COLO829 (cell line): ENCODE results near the gene MROH9.

ENCODE experiments used
- DNase-seq: peaks from one replicate; pipeline ENCODE4 v3.0.0; 2012; ENCODE audit warnings: low spot score

Gene MROH9

DNA sequence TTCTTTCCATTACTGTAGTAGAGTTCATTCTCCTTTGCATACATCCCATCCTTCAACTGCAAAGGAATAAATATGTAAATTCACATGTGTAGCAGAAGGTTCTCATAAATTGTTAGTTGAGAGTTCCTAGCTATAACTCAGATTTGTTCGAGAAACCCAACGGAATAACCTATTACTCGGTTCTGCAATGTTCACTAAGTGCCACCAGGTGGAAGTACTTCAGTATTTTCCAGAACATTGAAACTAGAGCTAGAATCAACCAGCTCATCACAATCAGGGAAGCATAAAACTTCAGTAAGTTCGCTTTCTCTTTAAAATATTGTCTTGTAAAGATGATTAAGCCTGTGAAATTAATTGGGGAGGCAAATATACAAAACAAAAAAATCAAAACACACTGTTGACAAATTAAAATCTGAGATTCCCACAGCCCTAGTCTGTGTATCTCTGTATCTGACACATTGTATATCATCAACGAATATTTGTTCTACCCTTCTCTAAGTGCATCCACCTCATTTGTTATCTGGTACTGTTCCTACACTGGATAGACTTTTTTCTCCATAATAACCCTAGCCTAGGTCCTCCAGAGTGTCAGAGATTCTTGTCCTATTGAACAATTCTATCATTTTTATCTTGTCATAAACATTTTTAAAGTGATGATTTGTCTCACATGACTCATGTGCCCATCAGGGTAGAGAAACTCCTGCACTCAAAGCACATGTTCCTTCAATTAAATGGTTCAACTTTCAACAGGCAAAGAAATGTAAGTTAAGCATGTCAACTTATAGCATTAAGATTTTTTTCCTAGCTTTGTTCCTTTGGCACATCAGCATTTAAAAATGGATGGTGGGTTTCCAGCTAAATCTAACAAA is 31.9 kb downstream of the MROH9 start:
- peak; percentile 53 for DNase-seq

DNA sequence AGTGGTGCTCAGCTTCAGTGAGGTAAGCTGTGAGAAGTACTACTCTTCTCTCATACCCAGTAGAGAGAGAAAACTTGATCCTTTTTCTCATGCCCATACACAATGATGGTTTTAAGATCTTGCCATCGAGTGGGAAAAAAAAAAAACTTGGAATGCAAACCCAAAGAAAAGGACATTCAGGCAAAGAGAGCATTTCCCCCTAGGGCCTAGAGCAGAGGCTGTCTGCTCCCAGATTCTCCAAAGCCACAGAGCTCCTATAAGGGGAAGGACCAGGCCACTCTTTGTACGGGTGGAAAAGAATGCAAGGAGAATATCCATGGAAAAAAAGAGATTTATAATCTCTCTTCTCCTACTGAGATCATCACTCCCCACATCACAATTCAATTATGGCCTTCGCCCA is 34.9 kb downstream of the MROH9 start:
- DNase-seq = peak; percentile 28

DNA sequence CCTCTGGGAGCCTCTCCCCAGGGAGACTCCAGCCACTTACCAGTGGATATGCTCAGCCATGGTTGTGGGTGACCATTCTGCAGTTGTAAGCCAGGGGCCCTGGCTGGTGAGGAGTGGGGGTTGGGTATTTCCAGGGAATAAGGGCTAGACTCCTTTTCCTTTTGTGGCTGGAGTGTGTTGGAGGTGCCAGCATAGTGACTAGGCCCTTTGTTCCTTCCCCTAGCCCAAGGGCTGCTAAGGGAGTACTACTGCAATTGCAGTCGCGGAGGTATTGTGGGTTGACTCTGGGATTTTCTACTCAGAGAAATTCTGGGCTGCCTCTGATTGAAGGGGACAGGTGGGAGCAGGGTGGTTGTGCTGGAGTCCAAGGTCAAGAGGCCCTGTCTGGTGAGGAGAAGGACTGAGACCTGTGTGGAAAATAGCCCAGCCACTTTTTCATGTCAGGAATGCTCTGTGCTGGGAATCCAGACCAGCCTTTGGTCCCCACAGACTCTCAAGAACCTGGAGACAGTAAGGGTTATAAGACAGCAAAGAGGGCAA is 43.1 kb downstream of the MROH9 start:
- peak; percentile 28 for DNase-seq

GRCh38 chr1:170985406-170985805 is 50.1 kb downstream of the MROH9 start:
- DNase-seq = no peak

- no peak for DNase-seq
These were observed 51.6 kb downstream of the MROH9 start for GRCh38 chr1:170986901-170987300.

DNA sequence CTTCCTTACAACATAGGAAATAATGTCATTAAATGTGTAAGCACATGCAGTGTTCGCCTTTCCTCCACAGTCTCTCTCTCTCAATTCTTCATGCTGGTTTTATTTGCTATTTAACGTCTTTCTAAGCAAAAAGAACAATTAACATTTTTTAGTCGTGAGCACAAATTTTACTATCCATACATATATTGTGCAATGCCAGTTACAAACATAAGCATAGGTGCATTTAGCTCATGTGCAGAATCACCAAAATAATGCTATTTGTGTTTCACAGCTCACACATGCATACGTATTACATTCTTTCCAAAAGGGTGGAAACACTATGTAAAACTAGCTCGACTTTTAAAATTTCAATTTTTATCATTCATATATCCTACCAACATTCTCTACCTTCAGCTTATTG is 52.1 kb downstream of the MROH9 start:
- no peak for DNase-seq

GRCh38 chr1:170993151-170993550 is 57.8 kb downstream of the MROH9 start:
- DNase-seq = no peak

GRCh38 chr1:170993717-170994116 is 58.4 kb downstream of the MROH9 start:
- DNase-seq = no peak

DNA sequence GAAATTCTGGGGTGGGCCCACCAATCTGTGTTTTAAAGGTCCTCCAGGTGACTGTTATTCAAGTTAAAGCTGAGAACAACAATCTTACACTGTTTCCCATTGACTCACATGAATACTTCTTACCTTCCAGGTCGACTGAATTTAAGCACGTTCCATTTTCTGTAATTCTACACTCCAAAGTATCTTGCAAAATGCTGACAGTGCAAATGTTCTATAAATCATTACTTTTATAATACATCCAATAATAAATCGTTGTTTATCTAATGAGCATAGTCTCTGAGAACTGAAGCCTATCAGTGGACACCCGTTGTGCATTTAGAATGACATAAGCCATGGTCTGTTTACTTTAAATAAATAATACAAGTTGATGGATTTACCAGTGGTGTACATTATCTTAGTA is 79.5 kb downstream of the MROH9 start:
- DNase-seq = no peak

DNA sequence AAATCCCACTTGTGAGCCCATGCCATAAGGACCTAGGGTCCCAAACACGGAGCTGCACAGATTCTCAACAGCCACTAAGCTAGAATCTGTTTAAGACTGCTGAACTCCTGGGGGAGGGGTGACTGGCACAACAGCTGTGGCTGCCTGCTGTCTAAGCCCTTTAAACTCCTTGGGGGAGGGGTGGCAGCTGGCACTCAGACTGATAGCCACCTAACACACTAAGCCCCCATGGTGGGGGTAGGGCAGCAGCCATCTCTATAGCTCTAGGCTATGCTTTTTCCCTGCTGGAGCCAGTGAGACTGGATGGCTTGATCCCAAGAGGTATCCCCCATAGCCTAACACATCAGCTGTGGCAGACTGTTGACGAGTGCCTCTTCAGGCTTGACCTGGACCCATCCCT is 82.1 kb downstream of the MROH9 start:
- no peak for DNase-seq

DNA sequence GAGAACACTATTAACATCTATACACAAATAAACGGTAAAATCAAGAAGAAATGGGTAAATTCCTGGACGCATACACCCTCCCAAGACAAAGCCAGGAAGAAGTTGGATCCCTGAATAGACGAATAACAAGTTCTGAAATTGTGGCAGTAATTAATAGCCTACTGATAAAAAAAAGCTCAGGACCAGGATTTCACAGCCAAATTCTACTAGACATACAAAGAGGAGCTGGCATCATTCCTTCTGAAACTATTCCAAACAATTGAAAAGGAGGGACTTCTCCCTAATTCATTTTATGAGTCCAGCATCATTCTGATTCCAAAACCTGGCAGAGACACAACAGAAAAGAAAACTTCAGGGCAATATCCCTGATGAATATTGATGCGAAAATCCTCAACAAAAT is 84.6 kb downstream of the MROH9 start:
- no peak for DNase-seq

DNA sequence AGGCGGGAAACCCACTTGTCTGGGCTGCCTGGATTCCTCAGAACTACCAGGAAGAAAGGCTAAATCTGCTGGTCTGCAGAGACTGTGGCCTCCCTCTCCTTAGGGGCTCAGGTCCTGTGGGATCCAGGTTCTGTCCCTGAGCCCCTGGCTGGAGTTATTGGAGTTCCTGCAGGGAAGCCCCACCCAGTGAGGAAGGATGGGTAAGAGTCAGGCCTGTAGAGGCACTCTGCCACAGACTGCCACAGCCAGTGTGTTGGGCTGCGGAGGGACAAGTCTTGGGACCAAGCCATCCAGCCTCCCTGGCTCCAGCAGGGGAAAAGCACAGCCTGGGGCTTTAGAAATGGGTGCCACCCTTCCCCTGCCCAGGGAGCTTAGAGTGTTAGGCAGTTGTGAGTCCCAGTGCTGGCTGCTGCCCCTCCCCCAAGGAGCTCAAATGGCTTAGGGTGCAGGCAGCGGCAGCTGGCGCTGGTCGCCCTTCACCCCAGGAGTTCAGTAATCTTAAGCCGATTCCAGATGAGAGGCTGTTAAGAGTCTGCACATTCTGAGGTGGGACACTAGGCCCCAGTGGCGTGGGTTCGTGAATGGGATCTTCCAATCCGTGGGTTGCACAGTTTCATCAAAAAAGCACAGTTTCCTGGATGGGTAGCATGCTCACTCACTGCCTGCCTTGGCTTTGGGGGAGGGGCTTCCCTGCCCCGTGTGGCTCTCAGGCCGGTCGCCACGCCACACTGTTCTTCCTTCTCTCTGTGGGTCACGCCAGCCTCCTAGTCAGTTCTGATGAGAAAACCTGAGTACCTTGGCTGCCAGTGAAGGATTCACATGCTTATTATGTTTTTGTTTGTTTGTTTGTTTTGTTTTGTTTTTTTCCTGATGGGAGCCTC is 97.7 kb downstream of the MROH9 start:
- no peak for DNase-seq

- DNase-seq = no peak
These were observed 102.3 kb downstream of the MROH9 start for GRCh38 chr1:171037626-171038025.

DNA sequence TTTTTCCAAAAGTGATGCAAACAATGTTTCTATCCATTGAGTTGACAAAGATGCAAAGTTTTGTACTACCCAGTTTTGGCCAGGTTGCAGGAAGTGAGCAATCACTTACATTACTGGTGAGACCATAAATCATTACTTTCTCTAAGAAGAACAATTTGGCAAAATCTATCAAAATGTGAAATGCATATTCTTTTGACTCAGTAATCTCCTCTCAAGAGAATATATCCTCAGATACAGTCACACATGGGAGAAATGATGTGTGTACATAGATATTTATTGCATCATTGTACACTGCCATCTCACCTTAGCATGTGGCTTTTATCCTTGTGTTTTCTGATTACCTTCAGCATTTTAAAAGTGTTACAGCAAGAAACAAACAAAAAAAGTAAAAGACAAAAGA is 103.0 kb downstream of the MROH9 start:
- no peak for DNase-seq

DNA sequence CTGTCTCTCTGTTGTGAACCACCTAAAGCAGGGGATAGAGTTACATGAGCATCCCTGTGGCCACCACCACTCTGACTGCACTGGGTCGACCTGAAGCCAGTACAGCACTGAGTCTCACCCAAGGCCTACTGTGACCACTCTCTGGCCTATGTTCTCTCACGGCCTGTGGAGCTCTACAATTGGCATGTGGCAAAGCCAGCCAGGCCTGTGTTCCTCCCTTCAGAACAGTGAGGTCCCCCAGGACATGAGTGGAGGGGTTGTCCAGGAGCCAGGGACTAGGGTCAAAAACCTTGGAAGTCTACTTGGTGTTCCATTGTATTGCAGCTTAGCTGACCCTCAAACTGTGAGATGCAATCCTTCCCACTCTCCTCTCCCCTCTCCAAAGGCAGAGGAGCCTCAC is 112.7 kb downstream of the MROH9 start:
- DNase-seq = no peak

DNA sequence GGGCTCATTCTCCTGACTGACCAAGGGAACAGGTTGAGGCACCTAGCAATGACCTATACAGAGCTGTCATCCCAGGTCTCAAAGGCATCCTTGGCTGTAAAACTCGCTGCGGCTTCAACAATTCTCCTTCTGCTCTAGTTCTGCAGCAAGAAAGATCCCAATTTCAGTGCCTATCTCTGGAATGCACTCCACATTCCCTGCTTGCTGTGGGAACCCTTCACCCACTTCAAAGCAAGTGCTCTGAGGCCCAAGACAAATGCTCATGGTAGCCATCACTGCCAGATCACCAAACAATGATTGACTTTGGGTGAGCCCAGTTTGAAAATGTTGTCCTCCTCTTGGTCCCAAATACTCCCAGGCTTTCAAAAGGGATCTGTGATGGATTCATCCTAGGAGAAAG is 117.6 kb downstream of the MROH9 start:
- no peak for DNase-seq

GRCh38 chr1:171055966-171056643 is 120.8 kb downstream of the MROH9 start:
- DNase-seq = no peak

GRCh38 chr1:171061425-171062143 is 126.2 kb downstream of the MROH9 start:
- DNase-seq = no peak

DNA sequence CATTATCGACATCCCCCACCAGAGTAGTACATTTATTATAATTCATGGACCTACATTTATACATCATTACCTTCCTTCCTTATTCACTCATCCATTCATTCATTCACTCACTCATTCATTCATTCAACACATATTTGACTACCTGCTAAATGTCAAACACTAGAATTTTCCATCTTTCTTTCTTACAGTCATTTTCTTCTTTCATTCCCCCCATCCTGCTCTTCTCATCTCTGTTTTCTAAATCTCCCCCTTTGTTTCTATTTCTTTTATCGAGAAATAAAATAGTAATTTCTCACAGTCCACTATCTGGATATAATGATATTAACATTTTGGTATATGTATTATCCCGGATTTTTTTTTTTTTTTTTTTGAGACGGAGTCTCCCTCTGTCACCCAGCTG is 127.6 kb downstream of the MROH9 start:
- no peak for DNase-seq

DNA sequence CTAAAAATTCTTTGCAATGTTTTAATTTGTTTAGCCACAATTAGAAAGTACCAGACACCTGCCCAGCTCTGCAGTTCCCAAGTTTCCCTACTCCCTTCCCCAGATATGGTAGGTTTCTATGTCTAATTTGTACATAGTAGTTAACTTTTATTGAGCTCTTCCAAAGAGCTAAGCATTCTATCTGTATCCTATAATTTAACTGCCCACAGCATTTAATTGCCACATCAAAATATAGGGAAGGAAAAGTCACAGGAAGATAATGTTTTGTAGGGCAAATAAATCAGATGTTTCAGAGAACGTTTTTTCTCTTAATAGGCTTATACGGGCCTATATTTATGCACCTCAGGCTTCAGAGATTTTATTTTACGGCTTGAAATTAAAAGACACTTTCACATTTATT is 139.7 kb downstream of the MROH9 start:
- no peak for DNase-seq

DNA sequence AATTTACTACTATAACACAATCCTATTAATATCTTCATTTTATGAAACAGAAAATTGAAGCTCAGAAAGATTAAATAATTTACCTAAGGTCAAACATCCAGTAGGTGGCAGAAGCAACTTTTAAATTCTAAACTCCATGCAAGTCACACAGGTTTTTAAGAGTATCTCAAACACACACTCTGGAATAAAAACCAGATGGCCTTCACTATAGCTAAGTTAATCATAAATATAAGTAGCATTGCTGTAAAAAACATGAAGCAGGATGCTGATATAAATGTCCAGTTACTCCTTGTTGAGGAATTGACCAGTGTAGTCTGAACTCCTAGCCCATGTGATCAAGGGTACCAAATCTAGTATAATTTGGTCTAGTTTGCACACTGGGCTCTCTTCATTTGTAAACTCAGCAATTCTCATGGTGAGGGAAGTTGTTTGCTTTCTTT is 146.0 kb downstream of the MROH9 start:
- peak; percentile 11 for DNase-seq

DNA sequence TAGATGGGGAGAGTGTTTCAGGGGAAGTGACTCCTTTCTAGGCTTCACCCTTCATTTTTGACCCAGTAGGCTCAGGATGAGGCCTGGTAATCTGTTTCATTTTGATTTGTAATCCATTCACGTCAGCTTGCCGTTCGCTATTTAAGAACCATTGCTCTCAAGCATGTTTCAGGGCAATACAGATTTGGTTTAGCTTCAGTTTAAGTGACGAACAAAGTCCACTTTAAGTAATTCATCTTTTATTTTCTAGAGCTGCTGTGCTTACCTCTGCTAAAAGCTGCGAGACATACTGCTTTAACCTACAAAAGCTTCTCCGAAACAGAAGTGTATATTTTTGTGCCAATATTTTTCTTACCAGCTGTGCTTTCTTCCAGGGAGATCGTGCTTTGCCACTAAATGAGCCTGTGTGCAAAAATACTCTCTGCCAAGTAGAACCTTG is 146.4 kb downstream of the MROH9 start:
- no peak for DNase-seq
